Neural cell (in vitro differentiated cells): ENCODE data around the gene SHB. TPM values are rescaled to one million over a fixed set of nuclear protein-coding genes. Genes with fewer than 3 reads are reported as not detected.

Experiments used
- H2AFZ ChIP-seq: fragments of 200-600, 300-800 bp; sonication (generic), shearing (Covaris generic); 2 replicates; pipeline ENCODE4 v1.6.0; 2014; ENCODE audit warnings: low read depth, mild to moderate bottlenecking, antibody characterized with exemption, low read length, moderate library complexity
- H3F3A ChIP-seq: fragments of 200-600 bp; shearing (Covaris generic); 2 replicates; pipeline ENCODE4 v1.6.1; 2016; ENCODE audit warnings: mild to moderate bottlenecking, moderate library complexity, mixed read lengths, antibody characterized with exemption, low read length; ENCODE audit not compliant: insufficient read depth, poor library complexity, severe bottlenecking
- H3K27ac ChIP-seq: fragments of 200-600, 300-800 bp; sonication (generic), shearing (Covaris generic); 2 replicates; pipeline ENCODE4 v1.5.1; 2014; ENCODE audit warnings: mild to moderate bottlenecking, low read length, moderate library complexity
- H3K27me3 ChIP-seq: fragments of 300-800, 200-600 bp; sonication (generic), shearing (Covaris generic); 2 replicates; pipeline ENCODE4 v1.6.0; 2014; ENCODE audit warnings: mild to moderate bottlenecking, low read depth, low read length, moderate library complexity; ENCODE audit not compliant: insufficient read depth
- H3K36me3 ChIP-seq: fragments of 300-800, 200-600 bp; sonication (generic), shearing (Covaris generic); 2 replicates; pipeline ENCODE4 v1.5.1; 2014; ENCODE audit warnings: mild to moderate bottlenecking, antibody characterized with exemption, low read length, moderate library complexity; ENCODE audit not compliant: insufficient read depth
- H3K4me2 ChIP-seq: fragments of 300-800, 200-600 bp; sonication (generic), shearing (Covaris generic); 2 replicates; pipeline ENCODE4 v1.6.0; 2014; ENCODE audit warnings: mild to moderate bottlenecking, low read length
- H3K4me3 ChIP-seq: fragments of 300-800, 200-600 bp; sonication (generic), shearing (Covaris generic); 2 replicates; pipeline ENCODE4 v1.5.1; 2014; ENCODE audit warnings: mild to moderate bottlenecking, low read length, moderate library complexity
- H3K79me2 ChIP-seq: fragments of 200-600 bp; shearing (Covaris generic); replicated peaks from 2 replicates; pipeline ENCODE4 v1.6.0; 2014; ENCODE audit warnings: mild to moderate bottlenecking, low read length, moderate library complexity; ENCODE audit not compliant: insufficient read depth
- H3K9ac ChIP-seq: fragments of 300-800, 200-600 bp; sonication (generic), shearing (Covaris generic); 2 replicates; pipeline ENCODE4 v1.6.1; 2016; ENCODE audit warnings: mild to moderate bottlenecking, low read length, mixed read lengths
- H3K9me2 ChIP-seq: fragments of 200-600 bp; shearing (Covaris generic); 2 replicates; pipeline ENCODE4 v1.6.1; 2016; ENCODE audit warnings: mild to moderate bottlenecking, low read length, mixed read lengths; ENCODE audit not compliant: insufficient read depth
- H3K9me3 ChIP-seq: fragments of 200-600, 300-800 bp; sonication (generic), shearing (Covaris generic); 2 replicates; pipeline ENCODE4 v1.6.1; 2016; ENCODE audit warnings: mild to moderate bottlenecking, mixed run types, low read length, moderate library complexity, mixed read lengths
- H4K20me1 ChIP-seq: fragments of 200-600 bp; shearing (Covaris generic); 2 replicates; pipeline ENCODE4 v1.6.1; 2016; ENCODE audit warnings: mild to moderate bottlenecking, mixed run types; ENCODE audit not compliant: insufficient read depth
- CTCF ChIP-seq: fragments of 450-650 bp; IDR thresholded peaks from 2 replicates; pipeline ENCODE4 v1.5.1; 2014; ENCODE audit warnings: antibody characterized with exemption, mild to moderate bottlenecking, moderate library complexity; ENCODE audit not compliant: poor library complexity, severe bottlenecking
- EP300 ChIP-seq: fragments of 450-650 bp; conservative IDR thresholded peaks from 2 replicates; pipeline ENCODE4 v1.6.1; 2014; ENCODE audit warnings: antibody characterized with exemption, mild to moderate bottlenecking, moderate library complexity; ENCODE audit not compliant: poor library complexity, severe bottlenecking
- EZH2 ChIP-seq: fragments of 200-600, 300-800 bp; shearing (Covaris generic), sonication (generic); IDR thresholded peaks from 2 replicates; pipeline ENCODE4 v1.6.1; 2014; ENCODE audit warnings: antibody characterized with exemption, low read length, borderline replicate concordance, mild to moderate bottlenecking; ENCODE audit not compliant: insufficient read depth, poor library complexity, severe bottlenecking
- MXI1 ChIP-seq: fragments of 450-650 bp; conservative IDR thresholded peaks from 2 replicates; pipeline ENCODE4 v1.6.1; 2014; ENCODE audit warnings: antibody characterized with exemption, mild to moderate bottlenecking; ENCODE audit not compliant: poor library complexity, severe bottlenecking
- POLR2AphosphoS5 ChIP-seq: IDR thresholded peaks from 2 replicates; pipeline ENCODE4 v1.6.1; 2012
- RAD21 ChIP-seq: fragments of 450-650 bp; conservative IDR thresholded peaks from 2 replicates; pipeline ENCODE4 v1.6.1; 2014; ENCODE audit warnings: antibody characterized with exemption, mild to moderate bottlenecking, moderate library complexity
- REST ChIP-seq: IDR thresholded peaks from 2 replicates; pipeline ENCODE4 v1.6.1; 2012; ENCODE audit warnings: borderline replicate concordance
- SMC3 ChIP-seq: fragments of 450-650 bp; conservative IDR thresholded peaks from 2 replicates; pipeline ENCODE4 v1.6.1; 2014; ENCODE audit warnings: antibody characterized with exemption, mild to moderate bottlenecking, moderate library complexity; ENCODE audit not compliant: poor library complexity
- TAF1 ChIP-seq: IDR thresholded peaks from 2 replicates; pipeline ENCODE4 v1.6.1; 2012; ENCODE audit warnings: low read depth
- polyA plus RNA-seq: library from polyadenylated mRNA; depleted of rRNA; stranded (reverse); fragments of >200 nt; gene quantifications from 2 replicates; pipeline ENCODE4 v1.2.3, GENCODE V29; 2014

SHB gene
- polyA plus RNA-seq, 1 donor from 2014 or later: 17.5 TPM

- Histone ChIP-seq H3K4me2 (peak overlapping the region; percentile 61), H3F3A (peaks cover 4% of the 10 kb centered on the region), H3K36me3 (no peaks in the 10 kb centered on the region), H3K9me2 (no peaks in the 10 kb centered on the region), H3K9ac (peak overlapping the region; percentile 29), H2AFZ (no peak overlapping the region), H3K27me3 (no peaks in the 10 kb centered on the region), H3K79me2 (peaks cover 96% of the 10 kb centered on the region), H3K9me3 (no peaks in the 10 kb centered on the region), H3K4me3 (peak overlapping the region; percentile 97), H4K20me1 (peaks cover 3% of the 10 kb centered on the region), H3K27ac (peak overlapping the region; percentile 76)
- no peak for TF ChIP-seq EZH2
- peak; percentile 48 for TF ChIP-seq REST
- TF ChIP-seq MXI1: no peak
- no peak for TF ChIP-seq RAD21
- peak; percentile 66 for TF ChIP-seq POLR2AphosphoS5
- no peak for TF ChIP-seq CTCF
- TF ChIP-seq SMC3: no peak
- no peak for TF ChIP-seq TAF1
- TF ChIP-seq EP300: peak; percentile 64
Observed at GRCh38 chr9:38061326-38061977, 7.6 kb downstream of the SHB start.

- H3K4me2 ChIP-seq: no peak overlapping the region
- TF ChIP-seq POLR2AphosphoS5 (no peak), TAF1 (no peak), REST (no peak), CTCF (no peak), MXI1 (no peak), RAD21 (no peak), EP300 (no peak), SMC3 (no peak), EZH2 (no peak)
Observed at GRCh38 chr9:38060681-38061080, 8.3 kb downstream of the SHB start.

More at GRCh38 chr9:38060681-38061080, 8.3 kb downstream of the SHB start:
- no peak overlapping the region for H3K9ac ChIP-seq
- H3K4me3 ChIP-seq: no peak overlapping the region
- H3F3A ChIP-seq: peaks cover 4% of the 10 kb centered on the region
- peaks cover 95% of the 10 kb centered on the region for H3K79me2 ChIP-seq
- H4K20me1 ChIP-seq: peaks cover 3% of the 10 kb centered on the region
- H2AFZ ChIP-seq: no peak overlapping the region
- H3K27me3 ChIP-seq: no peaks in the 10 kb centered on the region
- no peaks in the 10 kb centered on the region for H3K9me3 ChIP-seq
- no peak overlapping the region for H3K27ac ChIP-seq
- no peaks in the 10 kb centered on the region for H3K36me3 ChIP-seq
- H3K9me2 ChIP-seq: no peaks in the 10 kb centered on the region
